Activated T-cell treated with anti-CD3 and anti-CD28 coated beads, Interleukin-2, amount 50 U/mL, for 24 hours (primary cell): ENCODE measurements around the gene CLEC4F.

Experiments used
- DNase-seq: peaks from one replicate; pipeline ENCODE4 v3.0.0-alpha.2; 2020
- H3K27ac Mint-ChIP-seq: 2 replicates; pipeline ENCODE4 v1.8.0; 2020; ENCODE audit warnings: mild to moderate bottlenecking, mixed read lengths
- H3K27me3 Mint-ChIP-seq: 2 replicates; pipeline ENCODE4 v1.8.0; 2020; ENCODE audit warnings: mixed read lengths
- H3K36me3 Mint-ChIP-seq: 2 replicates; pipeline ENCODE4 v1.8.0; 2020; ENCODE audit warnings: low read depth, mixed read lengths
- H3K4me1 Mint-ChIP-seq: 2 replicates; pipeline ENCODE4 v1.8.0; 2020; ENCODE audit warnings: low read depth, mixed read lengths
- H3K4me3 Mint-ChIP-seq: 2 replicates; pipeline ENCODE4 v1.8.0; 2020; ENCODE audit warnings: mild to moderate bottlenecking, moderate library complexity, mixed read lengths
- H3K9me3 Mint-ChIP-seq: 2 replicates; pipeline ENCODE4 v1.8.0; 2020; ENCODE audit warnings: mixed read lengths

The CLEC4F gene, protein sequence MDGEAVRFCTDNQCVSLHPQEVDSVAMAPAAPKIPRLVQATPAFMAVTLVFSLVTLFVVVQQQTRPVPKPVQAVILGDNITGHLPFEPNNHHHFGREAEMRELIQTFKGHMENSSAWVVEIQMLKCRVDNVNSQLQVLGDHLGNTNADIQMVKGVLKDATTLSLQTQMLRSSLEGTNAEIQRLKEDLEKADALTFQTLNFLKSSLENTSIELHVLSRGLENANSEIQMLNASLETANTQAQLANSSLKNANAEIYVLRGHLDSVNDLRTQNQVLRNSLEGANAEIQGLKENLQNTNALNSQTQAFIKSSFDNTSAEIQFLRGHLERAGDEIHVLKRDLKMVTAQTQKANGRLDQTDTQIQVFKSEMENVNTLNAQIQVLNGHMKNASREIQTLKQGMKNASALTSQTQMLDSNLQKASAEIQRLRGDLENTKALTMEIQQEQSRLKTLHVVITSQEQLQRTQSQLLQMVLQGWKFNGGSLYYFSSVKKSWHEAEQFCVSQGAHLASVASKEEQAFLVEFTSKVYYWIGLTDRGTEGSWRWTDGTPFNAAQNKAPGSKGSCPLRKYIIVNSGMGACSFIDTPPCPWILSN

GRCh38 chr2:70820499-70820898 lies at the start of gene CLEC4F:
TSS of gene CLEC4F (minus strand) at chr2:70820599. CDS start at chr2:70820523, 76 bp downstream.
- H3K4me1 Mint-ChIP-seq, result peaks cover 14% of the 10 kb centered on the region
- H3K4me3 Mint-ChIP-seq, result no peak within 1 kb of the TSS
- H3K9me3 Mint-ChIP-seq, result no peaks in the 10 kb centered on the region
- H3K27me3 Mint-ChIP-seq, result peaks cover 13% of the 10 kb centered on the region
- no peak for DNase-seq
- H3K36me3 Mint-ChIP-seq, result no peaks in the 10 kb centered on the region
- H3K27ac Mint-ChIP-seq, result no peak within 1 kb of the TSS

- Mint-ChIP-seq H3K9me3 (no peaks in the 10 kb centered on the region), H3K27ac (no peak overlapping the region), H3K36me3 (no peaks in the 10 kb centered on the region), H3K4me1 (peaks cover 6% of the 10 kb centered on the region), H3K27me3 (peaks cover 38% of the 10 kb centered on the region), H3K4me3 (no peak overlapping the region)
- peak; percentile 16 for DNase-seq
Observed at GRCh38 chr2:70868970-70869369, 48.6 kb upstream of the CLEC4F start.

DNA sequence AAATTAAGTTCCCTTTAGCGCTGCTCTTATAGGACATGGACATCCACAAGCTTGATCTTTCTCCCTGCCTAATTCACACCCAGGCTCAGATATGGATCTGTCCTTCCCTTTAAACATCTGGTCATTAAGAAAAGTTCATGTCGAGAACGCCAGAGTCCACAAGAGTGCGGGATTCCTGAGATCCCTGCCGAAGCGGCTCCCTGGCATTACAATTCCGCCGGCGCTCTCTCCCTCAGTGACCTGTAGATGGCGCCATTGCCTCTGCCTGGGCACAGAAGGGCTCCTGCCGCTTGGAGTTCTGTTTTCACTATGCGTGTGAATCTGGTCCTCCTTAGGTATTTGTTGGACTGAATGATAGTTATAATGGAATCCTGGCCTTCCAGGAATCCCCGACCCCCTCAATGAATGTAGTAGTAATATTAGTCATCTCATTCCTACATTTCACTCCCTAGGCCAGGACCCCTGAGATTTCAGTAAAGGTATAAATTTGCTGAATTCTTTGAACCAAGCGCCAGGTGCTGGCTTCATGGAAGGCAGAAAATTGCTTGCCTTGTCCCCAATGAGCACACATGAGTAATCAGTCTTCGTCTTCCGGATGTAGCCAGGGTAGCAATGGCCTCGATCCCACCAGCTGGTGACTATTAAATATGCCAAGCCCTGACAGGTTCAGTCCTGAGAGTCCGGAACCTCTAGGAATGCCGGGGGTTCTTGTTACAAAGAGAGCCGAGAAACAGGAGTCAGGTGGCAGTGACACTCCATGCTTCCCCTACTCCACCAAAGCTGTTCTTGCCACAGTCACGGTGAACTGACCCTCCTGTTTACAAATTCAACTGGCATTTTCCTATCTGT lies 41.6 kb upstream of the CLEC4F start:
- no peak overlapping the region for H3K27ac Mint-ChIP-seq
- no peaks in the 10 kb centered on the region for H3K9me3 Mint-ChIP-seq
- H3K36me3 Mint-ChIP-seq, result no peaks in the 10 kb centered on the region
- DNase-seq, result peak; percentile 82
- peaks cover 35% of the 10 kb centered on the region for H3K27me3 Mint-ChIP-seq
- H3K4me1 Mint-ChIP-seq, result peaks cover 6% of the 10 kb centered on the region
- H3K4me3 Mint-ChIP-seq, result no peak overlapping the region

GRCh38 chr2:70855667-70856066 lies 35.3 kb upstream of the CLEC4F start:
- H3K4me3 Mint-ChIP-seq, result no peak overlapping the region

DNA sequence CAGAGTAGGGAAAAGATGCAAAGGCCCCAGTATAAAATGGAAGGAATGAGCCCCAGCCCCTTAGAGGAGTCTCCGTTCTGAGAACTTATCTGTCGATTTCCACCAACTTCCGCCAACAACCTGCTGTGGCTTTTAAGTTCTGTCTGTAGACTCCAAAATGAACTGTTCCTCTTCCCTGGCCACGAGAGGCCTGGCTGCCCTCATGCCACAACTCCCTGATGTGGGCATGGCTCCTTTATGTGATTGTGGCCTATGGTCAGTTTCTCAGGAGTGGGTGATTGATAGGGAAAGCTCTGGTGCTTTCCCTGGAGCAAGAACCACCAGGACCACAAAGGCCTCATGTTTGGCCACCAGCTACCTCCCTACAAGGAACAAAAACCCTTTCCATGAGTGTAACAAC lies 34.0 kb upstream of the CLEC4F start:
- no peaks in the 10 kb centered on the region for H3K36me3 Mint-ChIP-seq

More at GRCh38 chr2:70855667-70856066, 35.3 kb upstream of the CLEC4F start:
- H3K27me3 Mint-ChIP-seq, result peaks cover 6% of the 10 kb centered on the region
- DNase-seq, result no peak
- no peaks in the 10 kb centered on the region for H3K36me3 Mint-ChIP-seq
- H3K4me1 Mint-ChIP-seq, result peaks cover 25% of the 10 kb centered on the region
- no peak overlapping the region for H3K27ac Mint-ChIP-seq
- no peaks in the 10 kb centered on the region for H3K9me3 Mint-ChIP-seq

GRCh38 chr2:70852824-70853223 lies 32.4 kb upstream of the CLEC4F start:
- Mint-ChIP-seq H3K36me3 (no peaks in the 10 kb centered on the region), H3K9me3 (no peaks in the 10 kb centered on the region), H3K4me3 (no peak overlapping the region), H3K4me1 (peaks cover 36% of the 10 kb centered on the region), H3K27ac (peak overlapping the region; percentile 92), H3K27me3 (no peaks in the 10 kb centered on the region)
- no peak for DNase-seq

More for the DNA sequence above, 34.0 kb upstream of the CLEC4F start:
- Mint-ChIP-seq H3K27ac (no peak overlapping the region), H3K4me3 (no peak overlapping the region), H3K27me3 (no peaks in the 10 kb centered on the region), H3K9me3 (no peaks in the 10 kb centered on the region), H3K4me1 (peaks cover 34% of the 10 kb centered on the region)
- DNase-seq, result no peak

- Mint-ChIP-seq H3K36me3 (no peaks in the 10 kb centered on the region), H3K4me1 (peaks cover 36% of the 10 kb centered on the region), H3K4me3 (peak overlapping the region; percentile 54), H3K27me3 (no peaks in the 10 kb centered on the region), H3K9me3 (no peaks in the 10 kb centered on the region), H3K27ac (peak overlapping the region; percentile 92)
- DNase-seq, result no peak
Observed at GRCh38 chr2:70851704-70852103, 31.3 kb upstream of the CLEC4F start.

- DNase-seq, result no peak
- H3K4me3 Mint-ChIP-seq, result no peak overlapping the region
- no peaks in the 10 kb centered on the region for H3K9me3 Mint-ChIP-seq
- no peaks in the 10 kb centered on the region for H3K36me3 Mint-ChIP-seq
- peak overlapping the region; percentile 81 for H3K27ac Mint-ChIP-seq
- H3K4me1 Mint-ChIP-seq, result peaks cover 36% of the 10 kb centered on the region
- H3K27me3 Mint-ChIP-seq, result no peaks in the 10 kb centered on the region
Observed at GRCh38 chr2:70850925-70851324, 30.5 kb upstream of the CLEC4F start.

DNA sequence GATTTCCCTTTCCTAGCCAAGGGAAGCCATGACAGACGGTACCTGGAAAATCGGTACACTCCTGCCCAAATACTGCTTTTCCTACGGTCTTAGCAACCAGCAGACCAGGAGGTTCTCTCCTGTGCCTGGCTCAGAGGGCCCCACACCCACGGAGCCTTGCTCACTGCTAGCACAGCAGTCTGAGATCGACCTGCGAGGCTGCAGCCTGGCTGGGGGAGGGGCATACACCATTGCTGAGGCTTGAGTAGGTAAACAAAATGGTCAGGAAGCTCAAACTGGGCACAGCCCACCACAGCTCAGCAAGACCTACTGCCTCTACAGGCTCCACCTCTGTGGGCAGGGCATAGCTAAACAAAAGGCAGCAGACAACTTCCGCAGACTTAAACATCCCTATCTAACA lies 22.0 kb upstream of the CLEC4F start:
- no peaks in the 10 kb centered on the region for H3K36me3 Mint-ChIP-seq
- no peak overlapping the region for H3K27ac Mint-ChIP-seq
- peaks cover 3% of the 10 kb centered on the region for H3K27me3 Mint-ChIP-seq
- no peaks in the 10 kb centered on the region for H3K9me3 Mint-ChIP-seq
- H3K4me3 Mint-ChIP-seq, result no peak overlapping the region
- no peak for DNase-seq
- H3K4me1 Mint-ChIP-seq, result no peaks in the 10 kb centered on the region

GRCh38 chr2:70837980-70838925 lies 17.9 kb upstream of the CLEC4F start:
- H3K4me1 Mint-ChIP-seq, result no peaks in the 10 kb centered on the region
- peaks cover 12% of the 10 kb centered on the region for H3K27me3 Mint-ChIP-seq
- H3K4me3 Mint-ChIP-seq, result no peak overlapping the region
- no peak overlapping the region for H3K27ac Mint-ChIP-seq
- H3K9me3 Mint-ChIP-seq, result no peaks in the 10 kb centered on the region
- H3K36me3 Mint-ChIP-seq, result no peaks in the 10 kb centered on the region
- DNase-seq, result no peak

- H3K4me3 Mint-ChIP-seq, result no peak within 1 kb of the TSS
Observed at GRCh38 chr2:70835643-70836042, 15.2 kb upstream of the CLEC4F start, which contains the start of gene CD207. TSS of gene CD207 (minus strand) at chr2:70835816. CDS start at chr2:70835776, 40 bp downstream.

GRCh38 chr2:70834881-70835280 lies 14.5 kb upstream of the CLEC4F start:
- H3K27me3 Mint-ChIP-seq, result peaks cover 9% of the 10 kb centered on the region
- no peak overlapping the region for H3K27ac Mint-ChIP-seq
- no peaks in the 10 kb centered on the region for H3K36me3 Mint-ChIP-seq
- no peaks in the 10 kb centered on the region for H3K9me3 Mint-ChIP-seq
- H3K4me3 Mint-ChIP-seq, result no peak overlapping the region
- DNase-seq, result no peak
- no peaks in the 10 kb centered on the region for H3K4me1 Mint-ChIP-seq

More at GRCh38 chr2:70835643-70836042, 15.2 kb upstream of the CLEC4F start, which contains the start of gene CD207:
- no peak for DNase-seq
- no peaks in the 10 kb centered on the region for H3K4me1 Mint-ChIP-seq
- no peaks in the 10 kb centered on the region for H3K9me3 Mint-ChIP-seq
- peaks cover 9% of the 10 kb centered on the region for H3K27me3 Mint-ChIP-seq
- no peaks in the 10 kb centered on the region for H3K36me3 Mint-ChIP-seq
- no peak within 1 kb of the TSS for H3K27ac Mint-ChIP-seq

- Mint-ChIP-seq H3K9me3 (no peaks in the 10 kb centered on the region), H3K27me3 (peaks cover 9% of the 10 kb centered on the region), H3K27ac (no peak overlapping the region), H3K4me1 (no peaks in the 10 kb centered on the region), H3K4me3 (no peak overlapping the region), H3K36me3 (no peaks in the 10 kb centered on the region)
- no peak for DNase-seq
Observed at GRCh38 chr2:70834106-70834505, 13.7 kb upstream of the CLEC4F start.
